Measurements from ENCODE around the gene ADH7. TPM values are rescaled to one million over a fixed set of nuclear protein-coding genes. Genes with fewer than 3 reads are reported as not detected.

The ADH7 gene
- total and polyA plus RNA-seq, 9 donors, result 0.38 TPM; not detected in 8

GRCh38 chr4:99403380-99404184 lies 31.6 kb downstream of the ADH7 start:
- H3K4me1 ChIP-seq (ENCODE audit: control insufficient read depth, insufficient read depth, low read length), result peaks cover 4% of the 10 kb centered on the region
- no peaks in the 10 kb centered on the region for H3K9me3 ChIP-seq (replicated peaks; ENCODE audit: control insufficient read depth, low read depth, low read length)
- H3K36me3 ChIP-seq (ENCODE audit: control insufficient read depth, insufficient read depth, low read length), result no peaks in the 10 kb centered on the region
- H3K27ac ChIP-seq (ENCODE audit: low read length), result peak overlapping the region; percentile 62
- 38% methylated on average over 2 of the region's 5 CpGs for WGBS (ENCODE audit: insufficient coverage)
- DNase-seq, result peak; percentile 65
- no peak overlapping the region for H3K4me3 ChIP-seq (ENCODE audit: low read length)
- no peaks in the 10 kb centered on the region for H3K27me3 ChIP-seq (ENCODE audit: control insufficient read depth, insufficient read depth, low read length)

GRCh38 chr4:99402765-99403164 lies 32.4 kb downstream of the ADH7 start:
- Histone ChIP-seq H3K4me3 (ENCODE audit: low read length) (no peak overlapping the region), H3K36me3 (ENCODE audit: control insufficient read depth, insufficient read depth, low read length) (no peaks in the 10 kb centered on the region), H3K27ac (ENCODE audit: low read length) (peak overlapping the region; percentile 62), H3K4me1 (ENCODE audit: control insufficient read depth, insufficient read depth, low read length) (peaks cover 4% of the 10 kb centered on the region), H3K9me3 (replicated peaks; ENCODE audit: control insufficient read depth, low read depth, low read length) (peaks cover 3% of the 10 kb centered on the region), H3K27me3 (ENCODE audit: control insufficient read depth, insufficient read depth, low read length) (no peaks in the 10 kb centered on the region)
- 50% methylated on average over 2 of the region's 3 CpGs for WGBS (ENCODE audit: insufficient coverage)
- DNase-seq, result no peak

DNA sequence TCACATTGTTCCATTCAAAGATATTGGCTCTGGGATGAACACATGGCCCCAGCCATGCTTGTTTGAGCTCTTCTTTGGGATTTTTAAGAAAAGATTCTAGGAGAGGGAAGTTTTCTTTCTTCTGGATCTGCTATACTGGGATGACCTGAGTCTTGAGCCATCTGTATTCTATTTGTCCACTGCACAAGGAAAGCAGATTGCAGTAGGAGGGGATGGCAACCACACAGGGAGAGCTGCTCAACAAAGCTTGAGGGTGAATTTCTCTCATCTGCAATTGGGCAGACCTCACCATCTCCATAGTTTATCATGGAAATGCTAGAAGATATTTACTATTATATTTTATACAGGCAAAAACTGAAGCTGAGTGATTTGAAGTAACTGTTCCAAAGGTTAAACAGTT lies 34.3 kb downstream of the ADH7 start:
- H3K27me3 ChIP-seq (ENCODE audit: control insufficient read depth, insufficient read depth, low read length), result no peaks in the 10 kb centered on the region

GRCh38 chr4:99399017-99399416 lies 36.1 kb downstream of the ADH7 start:
- Histone ChIP-seq H3K4me1 (ENCODE audit: control insufficient read depth, insufficient read depth, low read length) (no peaks in the 10 kb centered on the region), H3K4me3 (ENCODE audit: low read length) (no peak overlapping the region)
- DNase-seq, result no peak

More for the DNA sequence above, 34.3 kb downstream of the ADH7 start:
- Histone ChIP-seq H3K27ac (ENCODE audit: low read length) (no peak overlapping the region), H3K4me3 (ENCODE audit: low read length) (no peak overlapping the region), H3K9me3 (replicated peaks; ENCODE audit: control insufficient read depth, low read depth, low read length) (peaks cover 3% of the 10 kb centered on the region), H3K36me3 (ENCODE audit: control insufficient read depth, insufficient read depth, low read length) (no peaks in the 10 kb centered on the region), H3K4me1 (ENCODE audit: control insufficient read depth, insufficient read depth, low read length) (peaks cover 4% of the 10 kb centered on the region)
- DNase-seq, result no peak

DNA sequence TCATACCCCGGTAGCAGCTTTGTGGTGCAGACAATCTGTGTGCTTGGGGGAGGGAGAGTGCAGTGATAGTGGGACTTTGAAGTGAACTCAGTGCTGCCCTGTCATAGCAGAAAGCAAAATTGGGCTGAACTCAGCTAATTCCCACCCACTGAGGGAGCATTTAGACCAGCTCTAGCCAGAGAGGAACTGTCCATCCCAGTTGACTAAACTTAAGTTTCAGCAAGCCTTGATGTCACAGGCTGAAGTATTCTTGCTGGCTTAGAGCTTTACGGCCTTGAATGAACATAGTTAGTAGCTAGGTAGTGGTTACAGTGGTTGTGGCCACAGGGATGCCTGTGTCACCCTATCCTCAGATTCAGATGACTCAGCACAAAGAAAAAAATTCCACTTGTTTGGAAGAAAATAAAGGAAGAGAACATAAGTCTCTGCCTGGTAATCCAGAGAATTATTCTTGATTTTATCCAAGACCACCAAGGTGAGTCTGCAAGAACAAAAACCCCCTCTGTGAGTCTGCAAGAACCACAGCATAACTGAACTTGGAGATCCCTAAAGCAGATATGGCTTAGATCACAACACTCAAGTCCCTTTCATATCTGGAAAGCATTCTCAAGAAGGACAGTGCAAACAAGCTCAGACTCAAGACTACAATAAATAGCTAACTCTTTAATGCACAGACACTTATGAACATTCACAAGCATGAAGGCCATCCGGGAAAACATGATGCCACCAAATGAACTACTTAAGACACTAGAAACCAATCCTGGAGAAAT lies 39.4 kb downstream of the ADH7 start:
- H3K4me1 ChIP-seq (ENCODE audit: control insufficient read depth, insufficient read depth, low read length), result no peaks in the 10 kb centered on the region
- no peaks in the 10 kb centered on the region for H3K27me3 ChIP-seq (ENCODE audit: control insufficient read depth, insufficient read depth, low read length)
- H3K4me3 ChIP-seq (ENCODE audit: low read length), result no peak overlapping the region
- peaks cover 6% of the 10 kb centered on the region for H3K9me3 ChIP-seq (replicated peaks; ENCODE audit: control insufficient read depth, low read depth, low read length)
- H3K27ac ChIP-seq (ENCODE audit: low read length), result no peak overlapping the region
- DNase-seq, result no peak
- WGBS (ENCODE audit: insufficient coverage), result 0% methylated on average over 1 of the region's 3 CpGs
- H3K36me3 ChIP-seq (ENCODE audit: control insufficient read depth, insufficient read depth, low read length), result no peaks in the 10 kb centered on the region

More at GRCh38 chr4:99399017-99399416, 36.1 kb downstream of the ADH7 start:
- Histone ChIP-seq H3K27me3 (ENCODE audit: control insufficient read depth, insufficient read depth, low read length) (no peaks in the 10 kb centered on the region), H3K36me3 (ENCODE audit: control insufficient read depth, insufficient read depth, low read length) (no peaks in the 10 kb centered on the region), H3K27ac (ENCODE audit: low read length) (no peak overlapping the region), H3K9me3 (replicated peaks; ENCODE audit: control insufficient read depth, low read depth, low read length) (peaks cover 3% of the 10 kb centered on the region)
- no CpG with 5 or more reads among the region's 1 CpG for WGBS (ENCODE audit: insufficient coverage)

DNA sequence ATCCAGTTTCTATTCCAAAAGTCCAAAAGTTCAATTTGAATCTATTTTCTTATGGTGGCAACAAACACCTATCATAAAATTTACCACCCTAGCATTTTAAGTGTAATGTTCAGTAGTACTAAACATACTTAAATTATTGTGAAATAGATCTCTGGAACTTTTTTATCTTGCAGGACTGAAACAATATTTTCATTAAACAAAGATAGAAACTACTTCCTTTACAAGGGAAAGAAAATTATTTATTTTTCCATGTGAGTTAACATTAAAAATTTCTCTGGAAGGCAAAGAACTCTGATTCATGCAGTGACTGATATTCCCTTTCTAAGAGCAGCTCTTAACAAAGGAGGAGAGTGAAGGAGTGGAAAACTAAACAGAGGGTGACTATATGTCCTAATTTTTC lies 40.2 kb downstream of the ADH7 start:
- Histone ChIP-seq H3K9me3 (replicated peaks; ENCODE audit: control insufficient read depth, low read depth, low read length) (peaks cover 8% of the 10 kb centered on the region), H3K27ac (ENCODE audit: low read length) (no peak overlapping the region), H3K36me3 (ENCODE audit: control insufficient read depth, insufficient read depth, low read length) (no peaks in the 10 kb centered on the region), H3K4me3 (ENCODE audit: low read length) (no peak overlapping the region), H3K4me1 (ENCODE audit: control insufficient read depth, insufficient read depth, low read length) (no peaks in the 10 kb centered on the region), H3K27me3 (ENCODE audit: control insufficient read depth, insufficient read depth, low read length) (no peaks in the 10 kb centered on the region)
- DNase-seq, result no peak

- H3K4me3 ChIP-seq (ENCODE audit: low read length), result no peak overlapping the region
- no CpG with 5 or more reads among the region's 1 CpG for WGBS (ENCODE audit: insufficient coverage)
- H3K4me1 ChIP-seq (ENCODE audit: control insufficient read depth, insufficient read depth, low read length), result no peaks in the 10 kb centered on the region
- no peaks in the 10 kb centered on the region for H3K27me3 ChIP-seq (ENCODE audit: control insufficient read depth, insufficient read depth, low read length)
- no peaks in the 10 kb centered on the region for H3K36me3 ChIP-seq (ENCODE audit: control insufficient read depth, insufficient read depth, low read length)
- H3K27ac ChIP-seq (ENCODE audit: low read length), result peak overlapping the region; percentile 39
- peak; percentile 83 for DNase-seq
- H3K9me3 ChIP-seq (replicated peaks; ENCODE audit: control insufficient read depth, low read depth, low read length), result peaks cover 10% of the 10 kb centered on the region
Observed at GRCh38 chr4:99390055-99390454, 45.1 kb downstream of the ADH7 start.

- no peak overlapping the region for H3K4me3 ChIP-seq (ENCODE audit: low read length)
- peak; percentile 74 for DNase-seq
- no peaks in the 10 kb centered on the region for H3K27me3 ChIP-seq (ENCODE audit: control insufficient read depth, insufficient read depth, low read length)
Observed at GRCh38 chr4:99389606-99390005, 45.5 kb downstream of the ADH7 start.

DNA sequence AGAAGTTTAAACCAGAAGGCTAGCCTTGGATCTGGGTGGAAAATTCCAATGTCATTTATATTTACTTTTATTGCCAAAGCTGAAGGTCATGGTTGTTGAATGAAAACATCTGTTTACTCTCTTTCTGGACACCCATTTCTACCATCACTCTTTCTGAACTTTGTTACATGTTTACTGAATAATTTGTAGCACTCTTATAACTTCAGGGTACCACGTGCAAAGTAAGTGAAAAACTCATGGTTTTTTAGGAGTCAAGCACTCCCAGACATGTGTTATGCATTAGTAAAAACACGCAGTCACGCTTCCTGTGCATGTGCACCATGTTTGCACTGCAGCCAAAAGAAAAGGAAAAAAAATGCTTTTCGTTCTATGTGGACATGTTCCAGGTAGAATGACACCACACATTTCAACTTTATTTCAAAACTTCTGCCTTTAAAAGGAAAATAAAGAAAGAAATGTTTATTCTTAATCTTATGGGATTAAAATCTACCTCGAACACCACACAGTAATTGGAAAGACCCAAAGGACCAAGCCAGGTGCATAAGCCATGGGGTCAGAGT lies 51.2 kb downstream of the ADH7 start:
- Histone ChIP-seq H3K9me3 (replicated peaks; ENCODE audit: control insufficient read depth, low read depth, low read length) (no peaks in the 10 kb centered on the region), H3K27ac (ENCODE audit: low read length) (peak overlapping the region; percentile 77), H3K4me1 (ENCODE audit: control insufficient read depth, insufficient read depth, low read length) (peaks cover 9% of the 10 kb centered on the region), H3K27me3 (ENCODE audit: control insufficient read depth, insufficient read depth, low read length) (no peaks in the 10 kb centered on the region), H3K4me3 (ENCODE audit: low read length) (no peak overlapping the region), H3K36me3 (ENCODE audit: control insufficient read depth, insufficient read depth, low read length) (no peaks in the 10 kb centered on the region)
- DNase-seq, result peak; percentile 98
- no CpG with 5 or more reads among the region's 5 CpGs for WGBS (ENCODE audit: insufficient coverage)

More at GRCh38 chr4:99389606-99390005, 45.5 kb downstream of the ADH7 start:
- H3K27ac ChIP-seq (ENCODE audit: low read length), result peak overlapping the region; percentile 39
- peaks cover 10% of the 10 kb centered on the region for H3K9me3 ChIP-seq (replicated peaks; ENCODE audit: control insufficient read depth, low read depth, low read length)
- no peaks in the 10 kb centered on the region for H3K36me3 ChIP-seq (ENCODE audit: control insufficient read depth, insufficient read depth, low read length)
- no peaks in the 10 kb centered on the region for H3K4me1 ChIP-seq (ENCODE audit: control insufficient read depth, insufficient read depth, low read length)

GRCh38 chr4:99383399-99383798 lies 51.7 kb downstream of the ADH7 start:
- Histone ChIP-seq H3K27ac (ENCODE audit: low read length) (peak overlapping the region; percentile 77), H3K36me3 (ENCODE audit: control insufficient read depth, insufficient read depth, low read length) (no peaks in the 10 kb centered on the region), H3K27me3 (ENCODE audit: control insufficient read depth, insufficient read depth, low read length) (no peaks in the 10 kb centered on the region), H3K4me1 (ENCODE audit: control insufficient read depth, insufficient read depth, low read length) (peaks cover 9% of the 10 kb centered on the region), H3K9me3 (replicated peaks; ENCODE audit: control insufficient read depth, low read depth, low read length) (no peaks in the 10 kb centered on the region), H3K4me3 (ENCODE audit: low read length) (no peak overlapping the region)
- WGBS (ENCODE audit: insufficient coverage), result no CpG with 5 or more reads among the region's 3 CpGs
- DNase-seq, result no peak
